Mesenchymal stem cell (in vitro differentiated cells and primary cell): ENCODE data around the gene SASH1. TPM values are rescaled to one million over a fixed set of nuclear protein-coding genes. Genes with fewer than 3 reads are reported as not detected.
A peak's percentile ranks its signal among the peaks of the same experiment; 100 is the strongest.

Source experiments
- DNase-seq: peaks from one replicate; pipeline ENCODE4 v3.0.0-alpha.2; 2013
- H2AFZ ChIP-seq: one replicate; pipeline ENCODE4 v1.6.1; 2013; ENCODE audit warnings: low read depth, mild to moderate bottlenecking, control low read depth, inconsistent platforms, low read length, moderate library complexity
- H2AK5ac ChIP-seq: 2 replicates; pipeline ENCODE4 v1.6.1; 2013; ENCODE audit warnings: low read length, moderate library complexity, mild to moderate bottlenecking, inconsistent platforms; ENCODE audit not compliant: severe bottlenecking
- H2BK120ac ChIP-seq: one replicate; pipeline ENCODE4 v1.6.1; 2013; ENCODE audit warnings: low read depth, mild to moderate bottlenecking, inconsistent platforms, low read length, moderate library complexity
- H2BK12ac ChIP-seq, 2 experiments: one replicate each; pipeline ENCODE4 v1.6.1; 2013; ENCODE audit warnings: inconsistent platforms in 2 of 2, low read length in 2 of 2, mild to moderate bottlenecking in 2 of 2, moderate library complexity in 2 of 2, control low read depth in 1 of 2
- H2BK15ac ChIP-seq: one replicate; pipeline ENCODE4 v1.6.1; 2013; ENCODE audit warnings: mild to moderate bottlenecking, low read depth, inconsistent platforms; ENCODE audit not compliant: poor library complexity, severe bottlenecking
- H2BK5ac ChIP-seq: 2 replicates; pipeline ENCODE4 v1.6.1; 2013; ENCODE audit warnings: low read depth, mild to moderate bottlenecking, low read length, control low read depth, inconsistent platforms; ENCODE audit not compliant: poor library complexity, severe bottlenecking
- H3K14ac ChIP-seq, 2 experiments: one replicate each; pipeline ENCODE4 v1.6.1; 2013; ENCODE audit warnings: inconsistent platforms in 2 of 2, low read length in 2 of 2, control low read depth in 1 of 2, mild to moderate bottlenecking in 1 of 2, moderate library complexity in 1 of 2
- H3K18ac ChIP-seq, 2 experiments: one replicate each; pipeline ENCODE4 v1.6.1; 2013; ENCODE audit warnings: inconsistent platforms in 2 of 2, low read length in 2 of 2, control low read depth in 1 of 2, low read depth in 1 of 2, mild to moderate bottlenecking in 1 of 2
- H3K23ac ChIP-seq, 2 experiments: one replicate each; pipeline ENCODE4 v1.6.1; 2013; ENCODE audit warnings: inconsistent platforms in 2 of 2, low read length in 2 of 2, mild to moderate bottlenecking in 2 of 2, moderate library complexity in 2 of 2, control low read depth in 1 of 2
- H3K27ac ChIP-seq: 2 replicates; pipeline ENCODE4 v1.5.1; 2013; ENCODE audit warnings: mild to moderate bottlenecking, moderate library complexity, low read length, control low read depth, inconsistent platforms; ENCODE audit not compliant: poor library complexity, severe bottlenecking
- H3K27me3 ChIP-seq, 2 experiments: 2 replicates each; pipeline versions ENCODE4 v1.6.1 to v1.7.0; 2013; ENCODE audit warnings: low read length in 2 of 2, mild to moderate bottlenecking in 2 of 2, moderate library complexity in 2 of 2, control low read depth in 1 of 2, inconsistent platforms in 1 of 2; ENCODE audit not compliant: control insufficient read depth in 1 of 2, insufficient read depth in 1 of 2
- H3K36me3 ChIP-seq, 2 experiments: 2 replicates each; pipeline versions ENCODE4 v1.6.1 to v1.7.0; 2013; ENCODE audit warnings: low read length in 2 of 2, control low read depth in 1 of 2, inconsistent platforms in 1 of 2, low read depth in 1 of 2, mild to moderate bottlenecking in 1 of 2; ENCODE audit not compliant: insufficient read depth in 2 of 2, control insufficient read depth in 1 of 2
- H3K4ac ChIP-seq, 2 experiments: one replicate each; pipeline ENCODE4 v1.6.1; 2013; ENCODE audit warnings: inconsistent platforms in 2 of 2, low read length in 2 of 2, mild to moderate bottlenecking in 2 of 2, moderate library complexity in 2 of 2, control low read depth in 1 of 2, low read depth in 1 of 2
- H3K4me1 ChIP-seq: 2 replicates; pipeline ENCODE4 v1.6.1; 2013; ENCODE audit warnings: low read depth, low read length, control low read depth; ENCODE audit not compliant: control insufficient read depth, insufficient read depth
- H3K4me2 ChIP-seq: 2 replicates; pipeline ENCODE4 v1.6.1; 2013; ENCODE audit warnings: low read length, mild to moderate bottlenecking, inconsistent platforms; ENCODE audit not compliant: poor library complexity, severe bottlenecking
- H3K4me3 ChIP-seq, 2 experiments: 2 replicates each; pipeline versions ENCODE4 v1.5.1 to v1.7.0; 2013; ENCODE audit warnings: low read length in 2 of 2, mild to moderate bottlenecking in 2 of 2, control low read depth in 1 of 2, low read depth in 1 of 2; ENCODE audit not compliant: insufficient read depth in 1 of 2
- H3K79me1 ChIP-seq: replicated peaks from 2 replicates; pipeline ENCODE4 v1.6.1; 2013; ENCODE audit warnings: mild to moderate bottlenecking, control low read depth, low read length, inconsistent platforms; ENCODE audit not compliant: poor library complexity, severe bottlenecking
- H3K9ac ChIP-seq: 2 replicates; pipeline ENCODE4 v1.7.0; 2013; ENCODE audit warnings: mild to moderate bottlenecking, low read length, moderate library complexity
- H3K9me3 ChIP-seq: 2 replicates; pipeline ENCODE4 v1.7.0; 2013; ENCODE audit warnings: mild to moderate bottlenecking, low read length; ENCODE audit not compliant: control insufficient read depth
- H4K8ac ChIP-seq: one replicate; pipeline ENCODE4 v1.6.1; 2013; ENCODE audit warnings: inconsistent platforms, mild to moderate bottlenecking, low read length, moderate library complexity
- H4K91ac ChIP-seq: one replicate; pipeline ENCODE4 v1.6.1; 2013; ENCODE audit warnings: mild to moderate bottlenecking, low read length, inconsistent platforms
- WGBS: methylation state at CpG from one replicate; pipeline ENCODE4 v1.1.7; 2013; ENCODE audit warnings: mixed read lengths; 5-methylcytosine and 5-hydroxymethylcytosine counted together
- polyA plus RNA-seq, 2 experiments: library from polyadenylated mRNA; stranded (reverse); fragments of 200-250 nt; gene quantifications; one replicate each; pipeline ENCODE4 v1.2.3, GENCODE V29; 2013

SASH1 gene
- 35.8 TPM for polyA plus RNA-seq (2013, experiment 1 of 2)
- 34.3 TPM for polyA plus RNA-seq (2013, experiment 2 of 2)

- peak within 1 kb of the TSS; percentile 42 for H2AFZ ChIP-seq
- H3K27me3 ChIP-seq: no peaks in the 10 kb centered on the region
- peak within 1 kb of the TSS; percentile 98 for H3K9ac ChIP-seq
- H3K18ac ChIP-seq: peak within 1 kb of the TSS; percentile 50 to 98
- peak within 1 kb of the TSS; percentile 84 for H2BK120ac ChIP-seq
- no peak within 1 kb of the TSS for H2AK5ac ChIP-seq
- H3K4me1 ChIP-seq: peaks cover 1% of the 10 kb centered on the region
- WGBS: under 1% methylated on average over 59 of the region's 67 CpGs
- H3K14ac ChIP-seq: peak within 1 kb of the TSS in 1 of 2 experiments; percentile 88
- peaks cover 2% of the 10 kb centered on the region for H3K79me1 ChIP-seq
- DNase-seq: peak; percentile 95
- H3K4me2 ChIP-seq: peak within 1 kb of the TSS; percentile 85
- peak within 1 kb of the TSS; percentile 82 for H3K4me3 ChIP-seq
- H2BK12ac ChIP-seq: peak within 1 kb of the TSS in 1 of 2 experiments; percentile 60
- H2BK15ac ChIP-seq: peak within 1 kb of the TSS; percentile 77
- peak within 1 kb of the TSS; percentile 9 for H4K91ac ChIP-seq
- peak within 1 kb of the TSS in 1 of 2 experiments; percentile 68 for H3K23ac ChIP-seq
- no peaks in the 10 kb centered on the region for H3K9me3 ChIP-seq
- H3K27ac ChIP-seq: peak within 1 kb of the TSS; percentile 86
- H4K8ac ChIP-seq: peak within 1 kb of the TSS; percentile 84
- H3K36me3 ChIP-seq: peaks cover 0 to 9% of the 10 kb centered on the region in 2 experiments
- H3K4ac ChIP-seq: peak within 1 kb of the TSS; percentile 66 to 89
- peak within 1 kb of the TSS; percentile 10 for H2BK5ac ChIP-seq
These were observed at the start of gene SASH1 for GRCh38 chr6:148342350-148343046. SASH1 (plus strand) TSS chr6:148342838; CDS start chr6:148343068, 230 bp downstream.

- no peak overlapping the region for H2AFZ ChIP-seq
- H2BK120ac ChIP-seq: peak overlapping the region; percentile 42
- peaks cover 2% of the 10 kb centered on the region for H3K4me1 ChIP-seq
- peak overlapping the region in 1 of 2 experiments; percentile 59 for H3K23ac ChIP-seq
- H2BK15ac ChIP-seq: no peak overlapping the region
- H3K4ac ChIP-seq: peak overlapping the region; percentile 5 to 10
- no peak overlapping the region for H3K9ac ChIP-seq
- H3K36me3 ChIP-seq: peaks cover 0 to 39% of the 10 kb centered on the region in 2 experiments
- DNase-seq: no peak
- no peak overlapping the region for H3K27ac ChIP-seq
- H3K9me3 ChIP-seq: no peaks in the 10 kb centered on the region
- peak overlapping the region; percentile 40 to 64 for H3K18ac ChIP-seq
- 90% methylated on average over 5 of the region's 9 CpGs for WGBS
- H2BK12ac ChIP-seq: peak overlapping the region in 1 of 2 experiments; percentile 92
- H3K14ac ChIP-seq: peak overlapping the region in 1 of 2 experiments; percentile 86
- H3K27me3 ChIP-seq: no peaks in the 10 kb centered on the region
- no peak overlapping the region for H3K4me2 ChIP-seq
- no peak overlapping the region for H4K91ac ChIP-seq
- H2BK5ac ChIP-seq: no peak overlapping the region
- peaks cover 2% of the 10 kb centered on the region for H3K79me1 ChIP-seq
- H2AK5ac ChIP-seq: no peak overlapping the region
- no peak overlapping the region for H3K4me3 ChIP-seq
- H4K8ac ChIP-seq: peak overlapping the region; percentile 27
These were observed 49.2 kb upstream of the SASH1 start for GRCh38 chr6:148293181-148293995.

DNA sequence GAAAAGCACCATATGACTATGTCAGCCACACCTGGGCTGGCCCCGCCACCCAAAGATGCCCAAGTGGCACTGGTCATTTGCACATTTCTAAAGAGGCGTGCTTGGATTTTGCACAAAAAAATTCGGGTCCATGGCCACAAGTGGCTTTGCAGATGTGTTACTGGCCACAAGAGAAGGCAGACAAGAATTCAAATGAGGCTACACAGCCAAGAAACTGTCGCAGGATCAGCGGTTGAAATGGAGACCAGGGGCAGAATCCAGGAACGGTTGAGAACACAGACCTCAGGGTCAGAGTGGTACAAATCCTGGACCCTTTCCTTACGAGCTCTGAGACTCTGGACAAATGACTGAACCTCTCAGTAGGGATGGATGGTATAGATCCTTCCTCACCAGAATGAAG is 48.6 kb upstream of the SASH1 start:
- H3K18ac ChIP-seq: peak overlapping the region in 1 of 2 experiments; percentile 22
- no peak overlapping the region for H2AK5ac ChIP-seq
- peak overlapping the region; percentile 28 for H4K91ac ChIP-seq
- peaks cover 2% of the 10 kb centered on the region for H3K79me1 ChIP-seq
- no peak overlapping the region for H3K4me2 ChIP-seq
- no peak overlapping the region for H2BK5ac ChIP-seq
- DNase-seq: no peak
- 98% methylated on average over 7 of the region's 7 CpGs for WGBS
- H3K9me3 ChIP-seq: no peaks in the 10 kb centered on the region
- no peak overlapping the region for H2BK12ac ChIP-seq
- H3K27ac ChIP-seq: no peak overlapping the region
- no peak overlapping the region for H3K9ac ChIP-seq
- no peak overlapping the region for H3K23ac ChIP-seq
- peak overlapping the region; percentile 38 for H2BK15ac ChIP-seq
- no peak overlapping the region for H2AFZ ChIP-seq
- no peak overlapping the region for H3K4me3 ChIP-seq
- no peak overlapping the region for H3K14ac ChIP-seq
- no peaks in the 10 kb centered on the region for H3K27me3 ChIP-seq
- no peak overlapping the region for H2BK120ac ChIP-seq
- H3K4me1 ChIP-seq: peaks cover 2% of the 10 kb centered on the region
- H3K36me3 ChIP-seq: peaks cover 0 to 36% of the 10 kb centered on the region in 2 experiments
- no peak overlapping the region for H4K8ac ChIP-seq
- no peak overlapping the region for H3K4ac ChIP-seq
